Rectal smooth muscle tissue (tissue), 1 donor: ENCODE results near the gene APBA2.
"Not testable (repeated sequence)": the region's sequence is repeated elsewhere in the genome, so short reads cannot be mapped to it uniquely, and the experiment has no call there.

Experiments
- H3K27ac ChIP-seq: one replicate; pipeline ENCODE4 v1.7.0; 2013; ENCODE audit warnings: low read depth, low read length, inconsistent platforms
- H3K27me3 ChIP-seq: one replicate; pipeline ENCODE4 v1.7.0; 2013; ENCODE audit warnings: low read length; ENCODE audit not compliant: control insufficient read depth, insufficient read depth
- H3K36me3 ChIP-seq: one replicate; pipeline ENCODE4 v1.7.0; 2013; ENCODE audit warnings: low read length; ENCODE audit not compliant: control insufficient read depth, insufficient read depth
- H3K4me1 ChIP-seq: one replicate; pipeline ENCODE4 v1.7.0; 2013; ENCODE audit warnings: low read length; ENCODE audit not compliant: control insufficient read depth, insufficient read depth
- H3K4me3 ChIP-seq: one replicate; pipeline ENCODE4 v1.7.0; 2013; ENCODE audit warnings: low read length
- H3K9ac ChIP-seq: one replicate; pipeline ENCODE4 v1.7.0; 2013; ENCODE audit warnings: low read length

Gene APBA2

GRCh38 chr15:28885630-28886430, at the start of gene APBA2:
Gene APBA2, plus strand, starts transcription at chr15:28885974. Its CDS starts 167,911 bp downstream, at chr15:29053885.
- Histone ChIP-seq H3K4me3 (peak within 1 kb of the TSS; percentile 44), H3K36me3 (no peaks in the 10 kb centered on the region), H3K27me3 (peaks cover 4% of the 10 kb centered on the region), H3K27ac (no peak within 1 kb of the TSS), H3K4me1 (no peaks in the 10 kb centered on the region), H3K9ac (no peak within 1 kb of the TSS)

- H3K27me3 ChIP-seq, H3K4me1 ChIP-seq, H3K36me3 ChIP-seq, H3K27ac ChIP-seq, H3K9ac ChIP-seq, H3K4me3 ChIP-seq: not testable (repeated sequence)
Observed at GRCh38 chr15:28840285-28840684, 45.5 kb upstream of the APBA2 start.

GRCh38 chr15:28842210-28842609, 43.6 kb upstream of the APBA2 start:
- H3K27me3 ChIP-seq, H3K27ac ChIP-seq, H3K36me3 ChIP-seq, H3K4me1 ChIP-seq, H3K9ac ChIP-seq, H3K4me3 ChIP-seq: not testable (repeated sequence)

GRCh38 chr15:28843520-28843919, 42.3 kb upstream of the APBA2 start:
- H3K9ac ChIP-seq, H3K27ac ChIP-seq, H3K36me3 ChIP-seq, H3K4me3 ChIP-seq, H3K4me1 ChIP-seq, H3K27me3 ChIP-seq: not testable (repeated sequence)

- not testable (repeated sequence) for H3K36me3 ChIP-seq, H3K27ac ChIP-seq, H3K4me3 ChIP-seq, H3K27me3 ChIP-seq, H3K4me1 ChIP-seq, H3K9ac ChIP-seq
Observed at GRCh38 chr15:28844147-28844546, 41.6 kb upstream of the APBA2 start.

- H3K27me3 ChIP-seq, H3K4me3 ChIP-seq, H3K27ac ChIP-seq, H3K36me3 ChIP-seq, H3K4me1 ChIP-seq, H3K9ac ChIP-seq: not testable (repeated sequence)
Observed at GRCh38 chr15:28847247-28847646, 38.5 kb upstream of the APBA2 start.

GRCh38 chr15:28847959-28848358, 37.8 kb upstream of the APBA2 start:
- not testable (repeated sequence) for H3K36me3 ChIP-seq, H3K27me3 ChIP-seq, H3K4me3 ChIP-seq, H3K4me1 ChIP-seq, H3K9ac ChIP-seq, H3K27ac ChIP-seq

- H3K4me3 ChIP-seq, H3K27ac ChIP-seq, H3K36me3 ChIP-seq, H3K4me1 ChIP-seq, H3K9ac ChIP-seq, H3K27me3 ChIP-seq: not testable (repeated sequence)
Observed at GRCh38 chr15:28848521-28848920, 37.3 kb upstream of the APBA2 start, which contains the start of gene GOLGA6L7. Gene GOLGA6L7, minus strand, starts transcription at chr15:28848644. Its CDS starts 95 bp downstream, at chr15:28848549.

- H3K9ac ChIP-seq, H3K36me3 ChIP-seq, H3K4me1 ChIP-seq, H3K27me3 ChIP-seq, H3K4me3 ChIP-seq, H3K27ac ChIP-seq: not testable (repeated sequence)
Observed at GRCh38 chr15:28849271-28849670, 36.5 kb upstream of the APBA2 start.

- H3K36me3 ChIP-seq, H3K4me1 ChIP-seq, H3K4me3 ChIP-seq, H3K27ac ChIP-seq, H3K9ac ChIP-seq, H3K27me3 ChIP-seq: not testable (repeated sequence)
Observed at GRCh38 chr15:28849766-28850165, 36.0 kb upstream of the APBA2 start.

GRCh38 chr15:28853654-28854053, 32.1 kb upstream of the APBA2 start:
- H3K4me1 ChIP-seq, H3K4me3 ChIP-seq, H3K27me3 ChIP-seq, H3K36me3 ChIP-seq, H3K27ac ChIP-seq, H3K9ac ChIP-seq: not testable (repeated sequence)

- not testable (repeated sequence) for H3K4me3 ChIP-seq, H3K4me1 ChIP-seq, H3K36me3 ChIP-seq, H3K9ac ChIP-seq, H3K27ac ChIP-seq, H3K27me3 ChIP-seq
Observed at GRCh38 chr15:28854578-28854977, 31.2 kb upstream of the APBA2 start.

- no peak overlapping the region for H3K27ac ChIP-seq
Observed at GRCh38 chr15:28861031-28861534, 24.7 kb upstream of the APBA2 start.

More at GRCh38 chr15:28861031-28861534, 24.7 kb upstream of the APBA2 start:
- Histone ChIP-seq H3K4me1 (no peaks in the 10 kb centered on the region), H3K36me3 (no peaks in the 10 kb centered on the region), H3K4me3 (no peak overlapping the region), H3K9ac (no peak overlapping the region), H3K27me3 (no peaks in the 10 kb centered on the region)
